GM23338 (cell line): ENCODE results near the gene FANCC. TPM values are rescaled to one million over a fixed set of nuclear protein-coding genes. Genes with fewer than 3 reads are reported as not detected.

Source experiments
- ATAC-seq: fragments of 200-7000 bp; cut with Tn5 transposase; 3 replicates; pipeline ENCODE4 v1.9.1; 2020
- DNase-seq: peaks from one replicate; pipeline ENCODE4 v3.0.0-alpha.2; 2015; ENCODE audit warnings: low spot score
- H2AFZ ChIP-seq: fragments of 200-600 bp; sonication (generic); 2 replicates; pipeline ENCODE4 v1.8.0; 2016; ENCODE audit warnings: antibody characterized with exemption, mild to moderate bottlenecking, moderate library complexity
- H3F3A ChIP-seq: fragments of 200-600 bp; sonication (generic); replicated peaks from 2 replicates; pipeline ENCODE4 v1.8.0; 2017; ENCODE audit warnings: antibody characterized with exemption, mixed run types, low read depth
- H3K27ac ChIP-seq: fragments of 200-600 bp; sonication (generic); 2 replicates; pipeline ENCODE4 v1.6.1; 2016; ENCODE audit warnings: low read depth
- H3K27me3 ChIP-seq: fragments of 200-600 bp; sonication (generic); 2 replicates; pipeline ENCODE4 v1.8.0; 2016; ENCODE audit warnings: mild to moderate bottlenecking, mixed run types, moderate library complexity; ENCODE audit not compliant: insufficient read depth
- H3K36me3 ChIP-seq: fragments of 200-600 bp; sonication (generic); 2 replicates; pipeline ENCODE4 v1.8.0; 2016; ENCODE audit warnings: mild to moderate bottlenecking; ENCODE audit not compliant: insufficient read depth
- H3K4me1 ChIP-seq: fragments of 200-600 bp; sonication (generic); 2 replicates; pipeline ENCODE4 v1.8.0; 2016; ENCODE audit warnings: mild to moderate bottlenecking, moderate library complexity; ENCODE audit not compliant: insufficient read depth
- H3K4me2 ChIP-seq: fragments of 200-600 bp; sonication (generic); 2 replicates; pipeline ENCODE4 v1.7.1; 2017; ENCODE audit warnings: mixed run types
- H3K4me3 ChIP-seq: fragments of 200-600 bp; sonication (generic); 2 replicates; pipeline ENCODE4 v1.6.1; 2016; ENCODE audit warnings: mixed run types
- H3K79me2 ChIP-seq: fragments of 200-600 bp; sonication (generic); replicated peaks from 2 replicates; pipeline ENCODE4 v1.8.0; 2017; ENCODE audit warnings: mild to moderate bottlenecking; ENCODE audit not compliant: insufficient read depth
- H3K9me2 ChIP-seq: fragments of 200-600 bp; sonication (generic); 2 replicates; pipeline ENCODE4 v1.8.0; 2017; ENCODE audit not compliant: insufficient read depth
- H4K20me1 ChIP-seq: fragments of 200-600 bp; sonication (generic); replicated peaks from 2 replicates; pipeline ENCODE4 v1.8.0; 2017; ENCODE audit warnings: mild to moderate bottlenecking; ENCODE audit not compliant: insufficient read depth
- H3K27ac Mint-ChIP-seq: 2 replicates; pipeline ENCODE4 v1.8.0; 2020; ENCODE audit warnings: inconsistent platforms, mild to moderate bottlenecking, moderate library complexity, mixed read lengths
- H3K27me3 Mint-ChIP-seq: 3 replicates; pipeline ENCODE4 v1.8.0; 2022; ENCODE audit warnings: low read depth, mild to moderate bottlenecking, moderate library complexity, mixed read lengths, inconsistent platforms; ENCODE audit not compliant: insufficient read depth, poor library complexity
- H3K36me3 Mint-ChIP-seq: 3 replicates; pipeline ENCODE4 v1.8.0; 2021; ENCODE audit warnings: low read depth, mild to moderate bottlenecking, inconsistent platforms, moderate library complexity, mixed read lengths
- H3K4me1 Mint-ChIP-seq: 3 replicates; pipeline ENCODE4 v1.8.0; 2020; ENCODE audit warnings: mild to moderate bottlenecking, inconsistent platforms, mixed read lengths
- H3K4me3 Mint-ChIP-seq: 3 replicates; pipeline ENCODE4 v1.8.0; 2021; ENCODE audit warnings: moderate library complexity, mild to moderate bottlenecking, inconsistent platforms, mixed read lengths
- H3K9me3 Mint-ChIP-seq: 3 replicates; pipeline ENCODE4 v1.8.0; 2020; ENCODE audit warnings: moderate library complexity, mild to moderate bottlenecking, inconsistent platforms, mixed read lengths
- CREB1 ChIP-seq: fragments of 250-450 bp; sonication (Bioruptor Pico); IDR thresholded peaks from 2 replicates; pipeline ENCODE4 v1.5.0; 2020; ENCODE audit warnings: low read depth, mild to moderate bottlenecking, moderate library complexity
- EZH2phosphoT487 ChIP-seq: fragments of 200-600 bp; sonication (generic); IDR thresholded peaks from one replicate; pipeline ENCODE4 v1.8.1; 2018; ENCODE audit warnings: antibody characterized with exemption; ENCODE audit not compliant: unreplicated experiment
- NANOG ChIP-seq: IDR thresholded peaks from 2 replicates; pipeline ENCODE4 v1.6.1; 2016; ENCODE audit warnings: antibody characterized with exemption, borderline replicate concordance
- POLR2AphosphoS5 ChIP-seq: IDR thresholded peaks from 2 replicates; pipeline ENCODE4 v1.6.1; 2016; ENCODE audit warnings: antibody characterized with exemption, low read depth
- STAT1 ChIP-seq: IDR thresholded peaks from one replicate; pipeline ENCODE4 v1.6.1; 2016; ENCODE audit warnings: antibody characterized with exemption; ENCODE audit not compliant: unreplicated experiment
- ZNF114 ChIP-seq: fragments of 250-450 bp; sonication (Bioruptor Pico); IDR thresholded peaks from 2 replicates; pipeline ENCODE4 v1.5.0; 2020; ENCODE audit warnings: mild to moderate bottlenecking, moderate library complexity
- ZNF331 ChIP-seq: fragments of 250-450 bp; sonication (Bioruptor Pico); IDR thresholded peaks from 2 replicates; pipeline ENCODE4 v1.5.0; 2020; ENCODE audit warnings: low read depth, mild to moderate bottlenecking, moderate library complexity
- polyA plus RNA-seq: library from polyadenylated mRNA; unstranded; fragments of >200 nt; fragmentation: Nextera tagmentation; extraction: Ambion mirVana; gene quantifications from 2 replicates; pipeline ENCODE4 v1.2.1, GENCODE V29; 2016
- total RNA-seq: library from RNA; depleted of rRNA; stranded (reverse); fragments of >200 nt; shearing (Covaris generic); gene quantifications from 2 replicates; pipeline ENCODE4 v1.2.3, GENCODE V29; 2014
- TF ChIP-seq, protein P1 (sequence below), 2 experiments: fragments of 200-600 bp in 1 of 2; sonication (generic) in 1 of 2; conservative IDR thresholded peaks; 2 replicates each; pipeline versions ENCODE4 v1.5.1 to v1.6.1; 2016 to 2017; ENCODE audit warnings: antibody characterized with exemption in 2 of 2, low read depth in 2 of 2, mild to moderate bottlenecking in 2 of 2, moderate library complexity in 1 of 2
- TF ChIP-seq, protein P2 (sequence below): fragments of 250-450 bp; sonication (Bioruptor Pico); IDR thresholded peaks from 2 replicates; pipeline ENCODE4 v1.5.0; 2020; ENCODE audit warnings: mild to moderate bottlenecking, moderate library complexity
- TF ChIP-seq, protein P3 (sequence below): IDR thresholded peaks from one replicate; pipeline ENCODE4 v1.6.1; 2018; ENCODE audit warnings: antibody characterized with exemption; ENCODE audit not compliant: unreplicated experiment

Gene FANCC
- total and polyA plus RNA-seq, 2 experiments from 2014 or later, result 7.8 to 18.1 TPM

DNA sequence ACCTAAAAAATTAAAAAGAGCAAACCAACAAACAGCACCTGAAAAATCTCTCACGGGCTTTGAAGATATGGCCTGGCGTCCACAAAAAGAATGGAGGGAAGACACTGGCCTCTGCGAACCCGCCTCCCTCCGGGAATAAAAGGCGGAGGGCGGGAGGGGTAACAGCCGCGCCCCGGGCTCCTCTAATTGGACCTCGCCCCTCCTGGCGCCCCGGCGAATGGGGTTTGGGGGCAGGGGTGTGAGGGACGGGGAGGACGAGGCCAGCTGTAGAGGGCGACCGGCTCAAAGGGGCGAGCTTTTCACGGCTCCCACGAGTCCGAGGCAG lies 753 bp downstream of the FANCC start:
- Mint-ChIP-seq H3K4me1 (peaks cover 28% of the 10 kb centered on the region), H3K36me3 (no peaks in the 10 kb centered on the region), H3K9me3 (no peaks in the 10 kb centered on the region), H3K27me3 (peaks cover 5% of the 10 kb centered on the region), H3K27ac (peak overlapping the region; percentile 93), H3K4me3 (peak overlapping the region; percentile 86)
- Histone ChIP-seq H3F3A (0 out of 2 replicates have a peak, but pooled peaks cover 4% of the 10 kb centered on the region), H3K4me1 (peaks cover 9% of the 10 kb centered on the region), H2AFZ (no peak overlapping the region), H3K36me3 (no peaks in the 10 kb centered on the region), H4K20me1 (no peaks in the 10 kb centered on the region), H3K27ac (peak overlapping the region; percentile 71), H3K4me3 (peak overlapping the region; percentile 60), H3K9me2 (no peaks in the 10 kb centered on the region), H3K4me2 (peak overlapping the region; percentile 71), H3K79me2 (peaks cover 29% of the 10 kb centered on the region), H3K27me3 (no peaks in the 10 kb centered on the region)
- ATAC-seq (peak; percentile 76), DNase-seq (peak; percentile 95)
- TF ChIP-seq POLR2AphosphoS5 (no peak), CREB1 (CRISPR knock-in tag) (no peak), NANOG (no peak), EZH2phosphoT487 (no peak), STAT1 (no peak), ZNF114 (CRISPR knock-in tag) (no peak), ZNF331 (CRISPR knock-in tag) (no peak)
- TF ChIP-seq, protein P1, sequence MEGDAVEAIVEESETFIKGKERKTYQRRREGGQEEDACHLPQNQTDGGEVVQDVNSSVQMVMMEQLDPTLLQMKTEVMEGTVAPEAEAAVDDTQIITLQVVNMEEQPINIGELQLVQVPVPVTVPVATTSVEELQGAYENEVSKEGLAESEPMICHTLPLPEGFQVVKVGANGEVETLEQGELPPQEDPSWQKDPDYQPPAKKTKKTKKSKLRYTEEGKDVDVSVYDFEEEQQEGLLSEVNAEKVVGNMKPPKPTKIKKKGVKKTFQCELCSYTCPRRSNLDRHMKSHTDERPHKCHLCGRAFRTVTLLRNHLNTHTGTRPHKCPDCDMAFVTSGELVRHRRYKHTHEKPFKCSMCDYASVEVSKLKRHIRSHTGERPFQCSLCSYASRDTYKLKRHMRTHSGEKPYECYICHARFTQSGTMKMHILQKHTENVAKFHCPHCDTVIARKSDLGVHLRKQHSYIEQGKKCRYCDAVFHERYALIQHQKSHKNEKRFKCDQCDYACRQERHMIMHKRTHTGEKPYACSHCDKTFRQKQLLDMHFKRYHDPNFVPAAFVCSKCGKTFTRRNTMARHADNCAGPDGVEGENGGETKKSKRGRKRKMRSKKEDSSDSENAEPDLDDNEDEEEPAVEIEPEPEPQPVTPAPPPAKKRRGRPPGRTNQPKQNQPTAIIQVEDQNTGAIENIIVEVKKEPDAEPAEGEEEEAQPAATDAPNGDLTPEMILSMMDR (conservative IDR thresholded peaks at IDR 0.05; ENCODE audit: low read depth in 2 of 2), result no peak
- TF ChIP-seq, protein P2, sequence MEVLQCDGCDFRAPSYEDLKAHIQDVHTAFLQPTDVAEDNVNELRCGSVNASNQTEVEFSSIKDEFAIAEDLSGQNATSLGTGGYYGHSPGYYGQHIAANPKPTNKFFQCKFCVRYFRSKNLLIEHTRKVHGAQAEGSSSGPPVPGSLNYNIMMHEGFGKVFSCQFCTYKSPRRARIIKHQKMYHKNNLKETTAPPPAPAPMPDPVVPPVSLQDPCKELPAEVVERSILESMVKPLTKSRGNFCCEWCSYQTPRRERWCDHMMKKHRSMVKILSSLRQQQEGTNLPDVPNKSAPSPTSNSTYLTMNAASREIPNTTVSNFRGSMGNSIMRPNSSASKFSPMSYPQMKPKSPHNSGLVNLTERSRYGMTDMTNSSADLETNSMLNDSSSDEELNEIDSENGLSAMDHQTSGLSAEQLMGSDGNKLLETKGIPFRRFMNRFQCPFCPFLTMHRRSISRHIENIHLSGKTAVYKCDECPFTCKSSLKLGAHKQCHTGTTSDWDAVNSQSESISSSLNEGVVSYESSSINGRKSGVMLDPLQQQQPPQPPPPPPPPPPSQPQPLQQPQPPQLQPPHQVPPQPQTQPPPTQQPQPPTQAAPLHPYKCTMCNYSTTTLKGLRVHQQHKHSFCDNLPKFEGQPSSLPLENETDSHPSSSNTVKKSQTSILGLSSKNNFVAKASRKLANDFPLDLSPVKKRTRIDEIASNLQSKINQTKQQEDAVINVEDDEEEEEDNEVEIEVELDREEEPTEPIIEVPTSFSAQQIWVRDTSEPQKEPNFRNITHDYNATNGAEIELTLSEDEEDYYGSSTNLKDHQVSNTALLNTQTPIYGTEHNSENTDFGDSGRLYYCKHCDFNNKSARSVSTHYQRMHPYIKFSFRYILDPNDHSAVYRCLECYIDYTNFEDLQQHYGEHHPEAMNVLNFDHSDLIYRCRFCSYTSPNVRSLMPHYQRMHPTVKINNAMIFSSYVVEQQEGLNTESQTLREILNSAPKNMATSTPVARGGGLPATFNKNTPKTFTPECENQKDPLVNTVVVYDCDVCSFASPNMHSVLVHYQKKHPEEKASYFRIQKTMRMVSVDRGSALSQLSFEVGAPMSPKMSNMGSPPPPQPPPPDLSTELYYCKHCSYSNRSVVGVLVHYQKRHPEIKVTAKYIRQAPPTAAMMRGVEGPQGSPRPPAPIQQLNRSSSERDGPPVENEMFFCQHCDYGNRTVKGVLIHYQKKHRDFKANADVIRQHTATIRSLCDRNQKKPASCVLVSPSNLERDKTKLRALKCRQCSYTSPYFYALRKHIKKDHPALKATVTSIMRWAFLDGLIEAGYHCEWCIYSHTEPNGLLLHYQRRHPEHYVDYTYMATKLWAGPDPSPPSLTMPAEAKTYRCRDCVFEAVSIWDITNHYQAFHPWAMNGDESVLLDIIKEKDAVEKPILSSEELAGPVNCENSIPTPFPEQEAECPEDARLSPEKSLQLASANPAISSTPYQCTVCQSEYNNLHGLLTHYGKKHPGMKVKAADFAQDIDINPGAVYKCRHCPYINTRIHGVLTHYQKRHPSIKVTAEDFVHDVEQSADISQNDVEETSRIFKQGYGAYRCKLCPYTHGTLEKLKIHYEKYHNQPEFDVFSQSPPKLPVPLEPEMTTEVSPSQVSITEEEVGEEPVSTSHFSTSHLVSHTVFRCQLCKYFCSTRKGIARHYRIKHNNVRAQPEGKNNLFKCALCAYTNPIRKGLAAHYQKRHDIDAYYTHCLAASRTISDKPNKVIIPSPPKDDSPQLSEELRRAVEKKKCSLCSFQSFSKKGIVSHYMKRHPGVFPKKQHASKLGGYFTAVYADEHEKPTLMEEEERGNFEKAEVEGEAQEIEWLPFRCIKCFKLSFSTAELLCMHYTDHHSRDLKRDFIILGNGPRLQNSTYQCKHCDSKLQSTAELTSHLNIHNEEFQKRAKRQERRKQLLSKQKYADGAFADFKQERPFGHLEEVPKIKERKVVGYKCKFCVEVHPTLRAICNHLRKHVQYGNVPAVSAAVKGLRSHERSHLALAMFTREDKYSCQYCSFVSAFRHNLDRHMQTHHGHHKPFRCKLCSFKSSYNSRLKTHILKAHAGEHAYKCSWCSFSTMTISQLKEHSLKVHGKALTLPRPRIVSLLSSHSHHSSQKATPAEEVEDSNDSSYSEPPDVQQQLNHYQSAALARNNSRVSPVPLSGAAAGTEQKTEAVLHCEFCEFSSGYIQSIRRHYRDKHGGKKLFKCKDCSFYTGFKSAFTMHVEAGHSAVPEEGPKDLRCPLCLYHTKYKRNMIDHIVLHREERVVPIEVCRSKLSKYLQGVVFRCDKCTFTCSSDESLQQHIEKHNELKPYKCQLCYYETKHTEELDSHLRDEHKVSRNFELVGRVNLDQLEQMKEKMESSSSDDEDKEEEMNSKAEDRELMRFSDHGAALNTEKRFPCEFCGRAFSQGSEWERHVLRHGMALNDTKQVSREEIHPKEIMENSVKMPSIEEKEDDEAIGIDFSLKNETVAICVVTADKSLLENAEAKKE (CRISPR knock-in tag), result no peak
- TF ChIP-seq, protein P3, sequence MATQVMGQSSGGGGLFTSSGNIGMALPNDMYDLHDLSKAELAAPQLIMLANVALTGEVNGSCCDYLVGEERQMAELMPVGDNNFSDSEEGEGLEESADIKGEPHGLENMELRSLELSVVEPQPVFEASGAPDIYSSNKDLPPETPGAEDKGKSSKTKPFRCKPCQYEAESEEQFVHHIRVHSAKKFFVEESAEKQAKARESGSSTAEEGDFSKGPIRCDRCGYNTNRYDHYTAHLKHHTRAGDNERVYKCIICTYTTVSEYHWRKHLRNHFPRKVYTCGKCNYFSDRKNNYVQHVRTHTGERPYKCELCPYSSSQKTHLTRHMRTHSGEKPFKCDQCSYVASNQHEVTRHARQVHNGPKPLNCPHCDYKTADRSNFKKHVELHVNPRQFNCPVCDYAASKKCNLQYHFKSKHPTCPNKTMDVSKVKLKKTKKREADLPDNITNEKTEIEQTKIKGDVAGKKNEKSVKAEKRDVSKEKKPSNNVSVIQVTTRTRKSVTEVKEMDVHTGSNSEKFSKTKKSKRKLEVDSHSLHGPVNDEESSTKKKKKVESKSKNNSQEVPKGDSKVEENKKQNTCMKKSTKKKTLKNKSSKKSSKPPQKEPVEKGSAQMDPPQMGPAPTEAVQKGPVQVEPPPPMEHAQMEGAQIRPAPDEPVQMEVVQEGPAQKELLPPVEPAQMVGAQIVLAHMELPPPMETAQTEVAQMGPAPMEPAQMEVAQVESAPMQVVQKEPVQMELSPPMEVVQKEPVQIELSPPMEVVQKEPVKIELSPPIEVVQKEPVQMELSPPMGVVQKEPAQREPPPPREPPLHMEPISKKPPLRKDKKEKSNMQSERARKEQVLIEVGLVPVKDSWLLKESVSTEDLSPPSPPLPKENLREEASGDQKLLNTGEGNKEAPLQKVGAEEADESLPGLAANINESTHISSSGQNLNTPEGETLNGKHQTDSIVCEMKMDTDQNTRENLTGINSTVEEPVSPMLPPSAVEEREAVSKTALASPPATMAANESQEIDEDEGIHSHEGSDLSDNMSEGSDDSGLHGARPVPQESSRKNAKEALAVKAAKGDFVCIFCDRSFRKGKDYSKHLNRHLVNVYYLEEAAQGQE, result no peak
